Type B pancreatic cell (in vitro differentiated cells): ENCODE results near the gene MON1A. TPM values are rescaled to one million over a fixed set of nuclear protein-coding genes. Genes with fewer than 3 reads are reported as not detected.
"Not testable (repeated sequence)": the region's sequence is repeated elsewhere in the genome, so short reads cannot be mapped to it uniquely, and the experiment has no call there.

Experiments used
- DNase-seq: peaks from one replicate; pipeline ENCODE4 v3.0.0; 2021; ENCODE audit warnings: mixed read lengths; ENCODE audit not compliant: unreplicated experiment; ENCODE audit errors: extremely low spot score
- H3K27ac Mint-ChIP-seq: 2 replicates; pipeline ENCODE4 v1.8.0; 2021; ENCODE audit warnings: mild to moderate bottlenecking, mixed read lengths
- H3K27me3 Mint-ChIP-seq: 2 replicates; pipeline ENCODE4 v1.8.0; 2021; ENCODE audit warnings: mixed read lengths
- H3K36me3 Mint-ChIP-seq: 2 replicates; pipeline ENCODE4 v1.8.0; 2021; ENCODE audit warnings: mixed read lengths
- H3K4me1 Mint-ChIP-seq: one replicate; pipeline ENCODE4 v1.8.0; 2021; ENCODE audit warnings: mixed read lengths; ENCODE audit not compliant: unreplicated experiment
- H3K4me3 Mint-ChIP-seq: 2 replicates; pipeline ENCODE4 v1.8.0; 2021; ENCODE audit warnings: mild to moderate bottlenecking, mixed read lengths
- H3K9me3 Mint-ChIP-seq: 2 replicates; pipeline ENCODE4 v1.8.0; 2021; ENCODE audit warnings: mixed read lengths
- total RNA-seq: library from RNA; stranded (reverse); gene quantifications from 2 replicates; pipeline ENCODE4 v1.2.1, GENCODE V29; 2021; ENCODE audit warnings: low replicate concordance
- TF ChIP-seq, protein P1 (sequence below): fragments of 200-600 bp; sonication (generic); conservative IDR thresholded peaks from 2 replicates; pipeline ENCODE4 v1.5.0; 2021; ENCODE audit warnings: antibody characterized with exemption, mild to moderate bottlenecking

Gene MON1A
- total RNA-seq, 1 donor from 2014 or later = 8.8 TPM

DNA sequence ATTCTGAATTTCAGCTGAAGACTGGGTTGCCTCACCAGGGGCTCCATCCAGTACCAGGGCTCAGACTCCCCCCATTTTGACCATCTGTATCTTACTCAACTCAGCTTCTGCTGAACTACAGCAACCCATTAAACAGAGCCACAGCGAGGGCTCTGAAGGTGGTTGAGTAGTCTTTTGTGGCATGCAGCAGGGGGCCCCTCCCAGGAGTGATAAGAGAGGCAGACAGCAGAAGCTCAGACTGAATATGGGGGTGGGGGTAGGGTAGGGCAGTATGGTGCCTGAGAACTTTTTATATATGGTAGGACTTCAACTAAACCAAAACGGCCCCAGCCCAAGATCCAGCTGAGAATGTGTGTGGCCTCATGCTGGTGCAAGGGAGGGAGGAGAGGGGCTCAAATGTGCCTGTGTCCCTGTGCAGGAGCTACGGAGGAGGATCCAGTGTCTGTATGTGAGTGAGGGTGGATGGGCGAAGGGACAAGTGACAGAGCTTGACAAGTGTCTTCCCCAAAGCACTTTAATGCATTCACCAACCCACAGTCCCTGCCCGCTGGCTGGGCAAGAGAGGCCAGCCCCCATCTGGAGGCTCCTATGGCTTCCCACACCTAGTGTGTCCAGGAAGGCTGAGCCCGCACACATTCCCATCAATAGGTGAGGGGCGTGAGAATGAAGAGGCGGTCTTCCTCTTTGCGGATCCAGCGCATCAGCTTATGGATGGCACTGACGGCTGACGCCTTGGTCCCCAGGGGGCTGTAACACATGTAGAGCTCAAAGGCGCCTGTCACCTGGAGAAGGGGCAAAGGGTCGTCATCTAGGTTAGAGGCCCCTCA lies 21.0 kb downstream of the MON1A start:
- H3K4me1 Mint-ChIP-seq = peaks cover 5% of the 10 kb centered on the region
- no peak for DNase-seq

GRCh38 chr3:49906073-49906743 lies 23.4 kb downstream of the MON1A start:
- H3K27ac Mint-ChIP-seq = peak overlapping the region; percentile 85
- TF ChIP-seq, protein P1, sequence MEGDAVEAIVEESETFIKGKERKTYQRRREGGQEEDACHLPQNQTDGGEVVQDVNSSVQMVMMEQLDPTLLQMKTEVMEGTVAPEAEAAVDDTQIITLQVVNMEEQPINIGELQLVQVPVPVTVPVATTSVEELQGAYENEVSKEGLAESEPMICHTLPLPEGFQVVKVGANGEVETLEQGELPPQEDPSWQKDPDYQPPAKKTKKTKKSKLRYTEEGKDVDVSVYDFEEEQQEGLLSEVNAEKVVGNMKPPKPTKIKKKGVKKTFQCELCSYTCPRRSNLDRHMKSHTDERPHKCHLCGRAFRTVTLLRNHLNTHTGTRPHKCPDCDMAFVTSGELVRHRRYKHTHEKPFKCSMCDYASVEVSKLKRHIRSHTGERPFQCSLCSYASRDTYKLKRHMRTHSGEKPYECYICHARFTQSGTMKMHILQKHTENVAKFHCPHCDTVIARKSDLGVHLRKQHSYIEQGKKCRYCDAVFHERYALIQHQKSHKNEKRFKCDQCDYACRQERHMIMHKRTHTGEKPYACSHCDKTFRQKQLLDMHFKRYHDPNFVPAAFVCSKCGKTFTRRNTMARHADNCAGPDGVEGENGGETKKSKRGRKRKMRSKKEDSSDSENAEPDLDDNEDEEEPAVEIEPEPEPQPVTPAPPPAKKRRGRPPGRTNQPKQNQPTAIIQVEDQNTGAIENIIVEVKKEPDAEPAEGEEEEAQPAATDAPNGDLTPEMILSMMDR = peak; percentile 78
- H3K4me1 Mint-ChIP-seq = peaks cover 5% of the 10 kb centered on the region
- no peak for DNase-seq
- peaks cover 4% of the 10 kb centered on the region for H3K36me3 Mint-ChIP-seq
- H3K4me3 Mint-ChIP-seq = peak overlapping the region; percentile 41
- H3K9me3 Mint-ChIP-seq = no peaks in the 10 kb centered on the region
- peaks cover 16% of the 10 kb centered on the region for H3K27me3 Mint-ChIP-seq

More for the DNA sequence above, 21.0 kb downstream of the MON1A start:
- H3K36me3 Mint-ChIP-seq = peaks cover 12% of the 10 kb centered on the region
- H3K9me3 Mint-ChIP-seq = no peaks in the 10 kb centered on the region
- TF ChIP-seq, protein P1 = no peak
- H3K27me3 Mint-ChIP-seq = peaks cover 22% of the 10 kb centered on the region
- no peak overlapping the region for H3K27ac Mint-ChIP-seq
- H3K4me3 Mint-ChIP-seq = no peak overlapping the region

DNA sequence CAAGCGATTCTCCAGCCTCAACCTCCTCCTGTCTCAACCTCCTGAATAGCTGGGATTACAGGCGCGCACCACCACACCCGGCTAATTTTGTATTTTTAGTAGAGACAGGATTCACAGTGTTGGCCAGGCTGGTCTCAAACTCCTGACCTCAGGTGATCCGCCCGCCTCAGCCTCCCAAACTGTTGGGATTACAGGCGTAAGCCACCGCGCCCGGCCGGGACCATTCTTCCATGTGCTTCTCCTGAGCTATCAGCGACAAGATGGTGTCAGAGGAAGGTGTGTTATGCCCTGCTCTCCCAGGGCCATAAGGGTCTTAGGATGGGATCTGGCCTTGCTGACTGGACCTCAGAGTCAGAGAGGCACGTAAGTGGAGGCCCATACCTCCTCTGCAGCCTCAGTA lies 25.2 kb downstream of the MON1A start:
- DNase-seq, H3K27ac Mint-ChIP-seq, H3K4me1 Mint-ChIP-seq, H3K4me3 Mint-ChIP-seq, H3K9me3 Mint-ChIP-seq, H3K27me3 Mint-ChIP-seq, H3K36me3 Mint-ChIP-seq: not testable (repeated sequence)

DNA sequence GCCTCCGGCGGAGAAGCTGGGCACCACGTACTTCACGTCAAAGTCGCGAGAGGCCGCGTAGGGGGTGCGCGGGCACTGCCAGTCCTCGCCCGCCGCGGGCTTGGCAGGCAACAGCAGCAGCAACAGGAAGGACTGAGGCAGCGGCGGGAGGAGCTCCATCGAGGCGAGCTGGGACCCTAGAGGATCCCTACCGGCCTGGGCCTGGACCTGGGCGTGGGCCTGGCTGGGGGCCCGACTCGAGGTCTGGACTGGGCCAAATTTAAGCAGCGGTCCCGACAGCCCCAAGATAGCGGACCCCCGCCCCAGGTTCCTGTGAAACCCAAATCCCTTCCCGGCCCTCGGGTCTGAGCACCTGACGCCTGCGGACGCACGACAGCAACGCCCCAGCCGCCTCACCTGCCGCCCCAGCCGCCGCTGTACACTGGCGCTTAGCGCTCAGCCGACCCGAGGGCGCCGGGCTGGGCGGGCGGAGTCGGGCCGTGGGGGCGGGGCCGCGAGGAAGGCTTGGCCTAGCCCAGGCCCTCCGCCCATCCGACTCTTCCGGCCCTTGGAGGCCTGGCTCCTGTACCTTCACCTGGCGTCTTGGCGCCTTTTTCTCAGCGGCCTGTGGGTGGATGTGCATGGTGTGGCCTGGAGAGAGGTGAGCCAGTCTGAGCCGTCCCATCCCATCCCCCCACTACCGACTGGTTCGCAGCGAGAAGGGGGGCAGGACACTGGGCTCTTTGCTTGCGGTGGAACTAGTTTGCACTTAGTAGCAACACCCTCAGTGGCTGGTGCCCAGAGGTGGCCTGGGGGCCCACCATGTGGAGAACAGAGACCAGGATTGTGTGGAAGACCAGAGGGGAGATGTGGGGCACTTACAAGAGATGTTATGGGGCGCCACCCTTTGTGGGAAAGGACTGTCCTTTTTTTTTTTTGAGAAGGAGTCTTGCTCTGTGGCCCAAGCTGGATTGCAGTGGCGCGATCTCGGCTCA lies 25.9 kb downstream of the MON1A start, which contains the start of gene MST1R:
Gene MST1R, minus strand, starts transcription at position 423 of the 974 bp plus-strand sequence. Its CDS starts 264 bp downstream, at position 159.
- Mint-ChIP-seq H3K9me3 (no peaks in the 10 kb centered on the region), H3K36me3 (no peaks in the 10 kb centered on the region), H3K4me3 (peak within 1 kb of the TSS; percentile 65), H3K27me3 (no peaks in the 10 kb centered on the region), H3K4me1 (peaks cover 5% of the 10 kb centered on the region), H3K27ac (peak within 1 kb of the TSS; percentile 65)
- TF ChIP-seq, protein P1 = no peak
- peak; percentile 80 for DNase-seq

- no peak for DNase-seq
- Mint-ChIP-seq H3K27me3 (no peaks in the 10 kb centered on the region), H3K27ac (no peak overlapping the region), H3K9me3 (no peaks in the 10 kb centered on the region), H3K4me1 (peaks cover 5% of the 10 kb centered on the region), H3K4me3 (no peak overlapping the region), H3K36me3 (no peaks in the 10 kb centered on the region)
- TF ChIP-seq, protein P1 = no peak
Observed at GRCh38 chr3:49902511-49903345, 26.9 kb downstream of the MON1A start.
